Activated CD4-positive, alpha-beta T cell treated with anti-CD3 and anti-CD28 coated beads, Interleukin-2, amount 50 U/mL, for 48 hours (primary cell): ENCODE measurements around the gene TNFAIP8L2.
"Not testable (repeated sequence)": the region's sequence is repeated elsewhere in the genome, so short reads cannot be mapped to it uniquely, and the experiment has no call there.

Source experiments
- DNase-seq, 2 experiments: peaks; one replicate each; pipeline ENCODE4 v3.0.0-alpha.2; 2020

TNFAIP8L2 gene

GRCh38 chr1:151146412-151147131 lies 9.9 kb upstream of the TNFAIP8L2 start, which contains the start of gene SEMA6C:
Gene SEMA6C (minus strand): TSS chr1:151146631. CDS start chr1:151142621, 4,010 bp downstream.
- peak; percentile 90 to 92 for DNase-seq

GRCh38 chr1:151147132-151147503 lies 9.3 kb upstream of the TNFAIP8L2 start:
- DNase-seq = no peak

GRCh38 chr1:151147665-151148064 lies 8.8 kb upstream of the TNFAIP8L2 start:
- DNase-seq = no peak

GRCh38 chr1:151157067-151157531 lies 650 bp downstream of the TNFAIP8L2 start:
- peak; percentile 72 to 77 for DNase-seq

GRCh38 chr1:151158326-151158725 lies 1.9 kb downstream of the TNFAIP8L2 start:
- DNase-seq = peak; percentile 71 to 79

- DNase-seq = peak; percentile 19 to 33
Observed at GRCh38 chr1:151158751-151159251, 2.4 kb downstream of the TNFAIP8L2 start.

GRCh38 chr1:151159373-151159772 lies 2.9 kb downstream of the TNFAIP8L2 start:
- DNase-seq = no peak

GRCh38 chr1:151164732-151165280 lies 8.4 kb downstream of the TNFAIP8L2 start:
- DNase-seq = no peak

- DNase-seq = peak; percentile 17 to 30
Observed at GRCh38 chr1:151165281-151165737, 8.9 kb downstream of the TNFAIP8L2 start.

GRCh38 chr1:151165738-151166504 lies 9.5 kb downstream of the TNFAIP8L2 start, which contains the start of the genes LYSMD1 and SCNM1:
Gene LYSMD1 (minus strand): TSS chr1:151165902. CDS start chr1:151165258, 644 bp downstream.
Gene SCNM1 (plus strand): TSS chr1:151166144. CDS start chr1:151166153, 9 bp downstream.
- peak; percentile 95 to 97 for DNase-seq

GRCh38 chr1:151166505-151166956 lies 10.1 kb downstream of the TNFAIP8L2 start:
- no peak for DNase-seq

GRCh38 chr1:151167116-151167515 lies 10.7 kb downstream of the TNFAIP8L2 start:
- DNase-seq = no peak

GRCh38 chr1:151171190-151171589 lies 14.7 kb downstream of the TNFAIP8L2 start:
- DNase-seq = no peak

- DNase-seq = no peak
Observed at GRCh38 chr1:151175041-151175741, 18.7 kb downstream of the TNFAIP8L2 start.

GRCh38 chr1:151175863-151176262 lies 19.4 kb downstream of the TNFAIP8L2 start, which contains the start of gene TMOD4:
Gene TMOD4 (minus strand): TSS chr1:151175981. CDS start chr1:151174875, 1,106 bp downstream.
- DNase-seq = no peak

- no peak for DNase-seq
Observed at GRCh38 chr1:151176514-151177045, 20.1 kb downstream of the TNFAIP8L2 start.

GRCh38 chr1:151184211-151184610 lies 27.8 kb downstream of the TNFAIP8L2 start:
- no peak for DNase-seq

GRCh38 chr1:151187205-151187604 lies 30.8 kb downstream of the TNFAIP8L2 start:
- DNase-seq = no peak

- DNase-seq = not testable (repeated sequence)
Observed at GRCh38 chr1:151188667-151189066, 32.2 kb downstream of the TNFAIP8L2 start.

- peak; percentile 85 to 88 for DNase-seq
Observed at GRCh38 chr1:151189637-151190445, 33.4 kb downstream of the TNFAIP8L2 start, which contains the start of gene VPS72. Gene VPS72 (minus strand): TSS chr1:151190197. CDS start chr1:151190121, 76 bp downstream.

GRCh38 chr1:151192047-151192446 lies 35.6 kb downstream of the TNFAIP8L2 start:
- DNase-seq = no peak
